GM21528 (cell line): ENCODE measurements around the gene PRPF8.

ENCODE experiments used
- ATAC-seq: cut with Tn5 transposase; IDR thresholded peaks from one replicate; pipeline ENCODE4 v1.9.1; 2021; ENCODE audit warnings: mild to moderate bottlenecking, moderate library complexity; ENCODE audit not compliant: unreplicated experiment, low FRiP score

PRPF8 gene

GRCh38 chr17:1646199-1646875, 38.3 kb downstream of the PRPF8 start:
- ATAC-seq, result no peak

- no peak for ATAC-seq
Observed at GRCh38 chr17:1645207-1646171, 39.2 kb downstream of the PRPF8 start, which contains the start of gene SCARF1. Gene SCARF1, minus strand, starts transcription at chr17:1645732. Its CDS starts 35 bp downstream, at chr17:1645697.

DNA sequence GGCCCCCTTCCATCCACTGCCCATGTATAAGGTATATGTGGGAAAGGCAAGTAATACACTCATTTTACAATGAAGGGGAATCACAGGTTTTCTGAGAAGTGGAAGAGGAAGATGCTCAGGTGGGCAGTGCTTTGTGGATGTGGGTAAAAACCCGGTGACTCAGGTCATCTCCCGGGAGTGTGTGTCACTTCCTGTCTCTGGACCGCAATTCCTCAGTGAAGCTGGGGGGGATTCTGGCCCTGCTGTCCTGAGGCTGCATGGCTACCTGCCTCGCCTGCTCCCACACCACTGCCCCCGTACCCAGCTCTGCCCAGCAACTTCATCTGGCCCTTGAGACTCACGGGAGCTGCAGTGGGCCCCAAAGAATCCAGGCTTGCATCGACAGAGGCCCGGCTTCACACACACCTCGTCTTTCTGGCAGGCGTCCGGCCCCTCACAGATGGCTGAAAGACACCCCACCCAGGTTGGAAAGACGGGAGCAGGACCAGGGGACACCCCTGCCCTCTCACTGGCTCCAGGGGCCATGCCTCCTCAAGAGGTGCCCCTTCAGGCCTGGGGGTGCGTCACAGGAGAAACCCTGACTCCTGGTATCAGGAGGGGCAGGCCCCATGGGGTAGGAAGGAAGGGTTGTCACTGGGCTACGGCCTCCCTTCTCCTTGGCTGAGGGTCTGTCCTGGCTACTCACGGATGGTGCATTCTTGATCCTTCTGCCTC, 40.0 kb downstream of the PRPF8 start:
- ATAC-seq, result no peak

- no peak for ATAC-seq
Observed at GRCh38 chr17:1643999-1644492, 40.6 kb downstream of the PRPF8 start.

GRCh38 chr17:1643293-1643998, 41.2 kb downstream of the PRPF8 start:
- no peak for ATAC-seq

DNA sequence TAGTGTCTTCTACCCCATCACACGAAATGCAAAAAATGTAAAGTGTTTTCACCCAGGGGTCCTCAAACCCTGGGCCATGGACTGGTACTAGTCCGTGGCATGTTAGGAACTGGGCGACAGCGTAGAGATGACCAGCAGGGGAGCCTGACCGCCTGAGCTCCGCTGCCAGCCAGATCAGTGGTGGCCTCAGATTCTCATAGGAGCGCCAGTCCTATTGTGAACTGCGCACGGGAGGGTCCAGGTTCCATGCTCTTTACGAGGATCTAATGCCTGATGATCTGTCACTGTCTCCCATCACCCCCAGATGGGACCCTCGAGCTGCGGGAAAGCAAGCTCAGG, 43.6 kb downstream of the PRPF8 start:
- no peak for ATAC-seq

DNA sequence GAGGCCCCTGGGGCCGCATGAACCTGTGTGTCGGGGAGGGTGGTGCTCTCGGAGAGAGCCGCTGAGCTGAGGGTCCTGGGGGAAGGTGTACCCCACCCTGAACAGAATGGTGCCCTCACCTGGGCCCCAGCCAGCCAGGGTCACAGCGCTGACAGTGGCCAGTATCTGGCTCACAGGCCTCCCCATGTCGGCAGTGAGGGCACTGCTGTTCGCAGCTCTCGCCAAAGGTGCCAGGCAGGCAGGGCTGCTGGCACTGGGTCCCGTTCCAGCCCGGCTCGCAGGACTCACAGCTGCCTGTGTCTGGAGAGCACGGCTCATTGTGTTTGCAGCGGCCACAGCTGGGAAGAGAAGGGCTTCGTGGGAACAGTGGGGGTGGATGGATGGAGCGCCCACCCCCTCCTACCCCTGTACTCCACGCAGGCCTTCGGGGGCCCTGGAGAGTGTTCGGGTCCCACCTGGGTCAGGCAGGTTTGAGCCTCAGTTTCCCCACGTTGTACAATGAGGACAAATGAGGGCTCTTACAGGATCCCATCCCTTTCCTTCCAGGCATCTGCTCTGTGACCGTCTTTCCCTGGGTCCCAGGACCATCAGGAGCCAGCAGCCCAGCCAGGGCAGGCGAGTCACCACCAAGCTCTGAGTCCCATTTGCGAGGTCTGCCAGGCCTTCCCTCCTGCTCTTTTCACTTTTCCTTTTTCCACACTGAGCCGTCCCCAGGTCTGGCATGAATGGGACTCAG, 44.2 kb downstream of the PRPF8 start:
- no peak for ATAC-seq

- no peak for ATAC-seq
Observed at GRCh38 chr17:1639549-1640180, 45.0 kb downstream of the PRPF8 start.

GRCh38 chr17:1638624-1639300, 45.9 kb downstream of the PRPF8 start:
- ATAC-seq, result no peak

DNA sequence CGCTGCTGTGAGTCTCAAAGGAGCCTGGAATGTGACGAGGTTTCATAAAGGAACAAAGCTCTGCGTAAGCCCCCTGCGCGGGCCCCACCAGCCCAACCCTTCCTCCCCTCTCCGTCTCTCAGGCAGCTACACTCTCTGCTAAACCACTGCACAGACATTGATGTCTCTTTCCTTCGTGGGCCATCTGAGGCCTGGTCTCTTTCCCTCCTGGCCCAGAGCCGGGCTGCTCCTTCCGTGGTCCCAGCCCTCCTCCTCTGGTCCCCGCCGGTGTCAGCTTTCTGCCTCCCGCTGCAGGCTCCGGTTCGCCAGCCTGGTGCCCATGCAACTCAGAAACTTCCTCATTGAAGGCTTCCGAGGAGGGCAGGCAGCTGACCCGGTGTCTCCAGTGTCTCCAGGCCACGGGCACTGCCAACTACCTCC, 46.5 kb downstream of the PRPF8 start:
- ATAC-seq, result no peak

GRCh38 chr17:1636732-1637285, 47.9 kb downstream of the PRPF8 start:
- ATAC-seq, result no peak

DNA sequence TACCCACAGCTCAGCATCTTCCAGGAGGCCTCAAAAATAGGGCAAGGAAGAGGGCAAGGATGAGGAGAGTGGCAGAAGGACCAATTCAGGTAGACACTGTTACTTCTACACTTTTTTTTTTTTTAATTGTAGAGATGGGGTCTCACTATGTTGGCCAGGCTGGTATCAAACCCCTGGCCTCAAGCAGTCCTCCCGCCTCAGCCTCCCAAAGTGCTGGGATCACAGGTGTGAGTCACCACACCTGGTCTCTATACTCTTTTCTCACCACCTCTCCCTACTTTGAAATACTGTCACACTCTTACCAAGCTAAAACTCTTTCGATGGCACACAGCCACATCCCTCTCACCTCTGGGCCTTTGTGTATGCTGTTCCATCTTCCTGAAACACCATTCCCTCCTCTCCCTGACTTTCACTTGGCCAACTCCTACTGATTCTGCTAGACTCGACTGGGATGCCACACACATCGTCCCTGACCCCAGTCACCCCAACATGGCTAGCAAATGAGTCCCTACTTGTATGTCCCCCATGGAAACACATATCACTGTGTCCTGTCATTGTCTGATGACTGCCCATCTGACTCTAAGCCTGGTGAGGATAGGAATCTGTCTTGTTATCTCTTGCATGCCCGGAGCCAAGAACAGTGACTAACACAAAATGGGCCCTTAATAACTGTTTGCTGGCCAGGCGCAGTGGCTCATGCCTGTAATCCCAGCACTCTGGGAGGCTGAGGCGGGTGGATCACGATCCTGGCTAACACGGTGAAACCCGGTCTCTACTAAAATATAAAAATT, 48.8 kb downstream of the PRPF8 start:
- ATAC-seq, result no peak

DNA sequence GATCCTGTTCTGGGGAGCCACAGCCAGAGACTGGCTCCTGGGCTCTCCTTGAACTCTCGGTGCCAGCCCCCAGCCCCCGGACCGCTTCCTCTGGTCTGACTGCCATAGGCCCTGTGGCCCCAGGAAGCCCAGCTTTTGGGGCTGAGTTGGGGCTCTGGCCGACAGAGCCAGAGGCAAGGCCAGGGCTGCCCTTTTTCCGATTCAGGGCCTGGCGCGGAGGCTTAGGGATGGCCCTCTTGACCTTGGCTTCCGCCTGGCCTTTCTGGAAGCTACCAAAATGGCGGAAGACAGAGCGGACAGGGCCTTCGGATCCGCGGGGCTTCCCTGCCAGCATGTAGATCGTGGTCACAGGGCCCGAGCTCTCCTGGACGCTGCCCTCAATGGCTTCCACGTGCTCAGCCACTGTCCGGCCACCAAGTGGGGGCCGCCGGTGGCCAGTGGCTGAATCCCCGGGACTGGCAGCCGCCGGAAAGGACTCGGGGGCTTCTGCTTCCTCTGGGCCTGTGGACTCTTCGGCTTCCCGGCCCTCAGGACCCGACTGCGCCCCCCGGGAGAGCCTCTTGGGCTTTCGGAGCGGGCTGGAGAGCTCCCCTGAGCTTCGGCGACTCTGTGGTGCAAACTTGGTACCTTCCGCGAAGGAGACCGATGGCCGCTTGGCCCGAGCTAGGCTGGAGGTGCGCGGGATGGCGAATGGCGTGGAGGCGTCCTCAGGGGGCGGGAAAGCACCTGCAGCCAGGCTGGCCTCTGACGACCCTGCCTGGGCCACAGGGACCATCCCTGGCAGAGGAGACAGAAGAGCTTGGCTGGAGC, 49.6 kb downstream of the PRPF8 start:
- no peak for ATAC-seq

DNA sequence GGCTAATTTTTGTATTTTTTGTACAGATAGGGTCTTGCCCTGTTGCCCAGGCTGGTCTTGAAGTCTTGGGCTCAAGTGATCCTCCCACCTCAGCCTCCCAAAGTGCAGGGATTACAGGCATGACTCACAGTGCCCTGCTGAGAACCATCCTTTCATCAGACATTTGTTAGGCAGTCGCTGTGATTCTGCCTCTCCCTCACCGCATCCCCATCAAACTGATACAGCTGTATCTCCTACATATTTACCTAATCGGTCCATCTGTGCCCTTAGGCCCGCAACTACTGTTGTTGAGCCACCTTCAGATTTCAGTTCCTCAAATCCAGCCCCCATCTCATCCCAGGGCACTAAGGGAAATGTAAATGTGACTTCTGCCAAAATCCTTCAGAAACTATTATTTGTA, 54.0 kb downstream of the PRPF8 start:
- ATAC-seq, result no peak

DNA sequence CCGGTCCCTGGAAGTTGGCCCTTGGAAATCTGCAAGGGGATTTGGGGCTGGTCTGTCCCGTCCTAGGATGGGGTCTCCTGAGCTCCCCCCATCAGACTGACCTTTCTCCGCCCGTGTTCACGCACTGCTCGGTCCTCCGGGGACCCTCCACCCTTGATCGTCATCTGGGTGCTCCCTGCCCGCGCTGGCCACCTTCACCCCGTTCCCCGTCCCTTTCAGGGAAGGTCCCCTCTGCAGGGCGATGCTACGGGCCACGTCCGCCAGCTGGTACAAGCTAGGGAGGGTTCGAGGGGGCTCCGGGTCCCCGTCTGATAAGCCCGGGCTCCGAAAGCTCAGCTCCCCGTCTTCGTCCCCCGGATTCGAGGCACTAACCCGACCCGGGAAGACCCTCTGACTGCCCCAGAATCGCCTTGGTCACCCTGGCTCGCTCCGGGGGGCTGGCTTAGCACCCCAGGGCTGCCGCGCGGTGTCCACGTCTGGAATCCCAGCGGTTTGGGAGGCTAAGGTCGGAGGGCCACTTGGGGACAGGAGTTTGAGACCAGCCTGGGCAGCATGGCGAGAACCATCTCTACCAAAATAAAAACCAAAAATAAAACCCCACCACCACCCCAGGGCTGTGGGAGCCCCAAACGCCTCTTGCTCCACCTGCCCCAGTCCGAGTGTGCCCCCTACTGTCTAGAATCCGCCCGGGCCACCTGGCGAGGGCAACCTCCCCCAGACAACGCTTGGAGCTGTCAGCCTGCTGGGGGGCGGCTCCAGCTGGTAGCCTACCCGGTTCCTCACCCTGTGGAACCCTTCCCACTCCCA, 55.0 kb downstream of the PRPF8 start:
- ATAC-seq, result no peak
